Prostate gland (tissue), 2 donors: Measurements from ENCODE around the gene MAFG.

Experiments
- POLR2A ChIP-seq: fragments of 450-650 bp; IDR thresholded peaks from one replicate; pipeline ENCODE4 v1.6.1; 2016; ENCODE audit warnings: antibody characterized with exemption, mild to moderate bottlenecking
- POLR2AphosphoS5 ChIP-seq: sonication (generic); formaldehyde crosslinking; IDR thresholded peaks from one replicate; pipeline ENCODE4 v1.6.1; 2017; ENCODE audit warnings: antibody characterized with exemption
- TF ChIP-seq, protein P1 (sequence below), 4 experiments: fragments of 200-600 bp in 2 of 4; fragments of 450-650 bp in 2 of 4; sonication (generic) in 2 of 4; IDR thresholded peaks; 1 replicate in 3 of 4; 2 replicates in 1 of 4; pipeline ENCODE4 v1.5.1; 2016 to 2019; ENCODE audit warnings: antibody characterized with exemption in 4 of 4, mild to moderate bottlenecking in 2 of 4, moderate library complexity in 2 of 4

DNA sequence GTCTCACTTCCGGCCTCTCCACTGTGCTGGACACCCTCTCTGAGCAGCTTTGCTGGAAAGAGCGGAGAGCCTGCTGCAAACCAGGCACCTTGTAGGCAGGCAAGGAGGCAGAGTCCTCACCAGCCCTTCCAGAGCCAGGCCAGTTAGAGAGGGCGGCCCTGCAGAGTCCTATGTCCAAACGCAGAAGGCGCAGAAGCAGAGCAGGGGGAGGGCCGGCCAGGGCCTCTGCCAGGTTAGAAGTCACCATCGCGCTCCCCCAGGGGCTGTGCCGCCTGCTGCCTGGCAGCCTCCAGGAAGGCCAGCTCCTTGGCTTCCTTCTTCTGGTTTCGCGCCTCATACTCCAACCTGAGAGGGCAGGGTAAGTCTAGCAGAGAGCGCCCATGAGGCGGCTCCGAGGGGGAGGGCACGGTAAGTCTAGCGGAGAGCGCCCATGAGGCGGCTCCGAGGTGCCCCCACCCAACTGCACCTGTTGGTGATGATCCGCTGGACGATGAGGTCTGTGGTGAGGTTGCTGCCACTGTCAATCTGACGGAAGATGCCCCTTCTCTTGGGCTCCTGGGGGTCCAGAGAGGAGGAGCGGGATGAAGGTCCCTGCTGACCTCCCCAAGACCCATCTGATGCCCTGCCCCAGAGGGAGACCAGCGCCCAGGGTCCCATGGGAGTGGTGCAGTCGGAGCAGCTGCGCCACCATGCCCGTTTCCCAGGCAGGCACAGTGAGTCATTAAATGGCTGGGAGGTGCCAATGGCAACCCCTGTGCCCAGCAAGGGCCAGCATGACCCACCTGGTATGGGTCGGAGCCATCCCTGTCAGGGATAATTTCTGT is 22.7 kb downstream of the MAFG start:
- no peak for TF ChIP-seq POLR2AphosphoS5
- TF ChIP-seq, protein P1, sequence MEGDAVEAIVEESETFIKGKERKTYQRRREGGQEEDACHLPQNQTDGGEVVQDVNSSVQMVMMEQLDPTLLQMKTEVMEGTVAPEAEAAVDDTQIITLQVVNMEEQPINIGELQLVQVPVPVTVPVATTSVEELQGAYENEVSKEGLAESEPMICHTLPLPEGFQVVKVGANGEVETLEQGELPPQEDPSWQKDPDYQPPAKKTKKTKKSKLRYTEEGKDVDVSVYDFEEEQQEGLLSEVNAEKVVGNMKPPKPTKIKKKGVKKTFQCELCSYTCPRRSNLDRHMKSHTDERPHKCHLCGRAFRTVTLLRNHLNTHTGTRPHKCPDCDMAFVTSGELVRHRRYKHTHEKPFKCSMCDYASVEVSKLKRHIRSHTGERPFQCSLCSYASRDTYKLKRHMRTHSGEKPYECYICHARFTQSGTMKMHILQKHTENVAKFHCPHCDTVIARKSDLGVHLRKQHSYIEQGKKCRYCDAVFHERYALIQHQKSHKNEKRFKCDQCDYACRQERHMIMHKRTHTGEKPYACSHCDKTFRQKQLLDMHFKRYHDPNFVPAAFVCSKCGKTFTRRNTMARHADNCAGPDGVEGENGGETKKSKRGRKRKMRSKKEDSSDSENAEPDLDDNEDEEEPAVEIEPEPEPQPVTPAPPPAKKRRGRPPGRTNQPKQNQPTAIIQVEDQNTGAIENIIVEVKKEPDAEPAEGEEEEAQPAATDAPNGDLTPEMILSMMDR (IDR thresholded peaks at IDR 0.05) = no peak
- no peak for TF ChIP-seq POLR2A
